Heart right ventricle (tissue), 16 donors: ENCODE measurements around the gene SDSL. TPM values are rescaled to one million over a fixed set of nuclear protein-coding genes. Genes with fewer than 3 reads are reported as not detected.

Experiments
- ATAC-seq, 8 donors: fragments of 200-7000 bp; cut with Tn5 transposase; one replicate each; pipeline ENCODE4 v1.9.1; 2020; ENCODE audit warnings: mild to moderate bottlenecking in 8 of 8, moderate library complexity in 8 of 8, moderate number of reproducible peaks in 1 of 8
- DNase-seq, 2 donors: peaks; one replicate each; pipeline ENCODE4 v3.0.0-alpha.2; 2020
- H3K27ac ChIP-seq, 10 donors: fragments of 200-600 bp; sonication (generic) in 2 of 10; one replicate each; pipeline versions ENCODE4 v1.5.0 to v1.8.0; 2020 to 2022; ENCODE audit warnings: mild to moderate bottlenecking in 3 of 10
- H3K27me3 ChIP-seq, 7 donors: fragments of 200-600 bp; one replicate each; pipeline ENCODE4 v1.8.0; 2021 to 2022; ENCODE audit warnings: mild to moderate bottlenecking in 2 of 7
- H3K36me3 ChIP-seq, 9 donors: fragments of 200-600 bp; sonication (generic) in 1 of 9; one replicate each; pipeline versions ENCODE4 v1.5.0 to v1.8.0; 2020 to 2022; ENCODE audit warnings: mild to moderate bottlenecking in 2 of 9
- H3K4me1 ChIP-seq, 9 donors: fragments of 200-600 bp; sonication (generic) in 1 of 9; one replicate each; pipeline versions ENCODE4 v1.5.0 to v1.8.0; 2020 to 2022; ENCODE audit warnings: mild to moderate bottlenecking in 4 of 9
- H3K4me3 ChIP-seq, 10 donors: fragments of 200-600 bp; sonication (generic) in 2 of 10; one replicate each; pipeline versions ENCODE4 v1.5.0 to v1.8.0; 2020 to 2022; ENCODE audit warnings: mild to moderate bottlenecking in 7 of 10, moderate library complexity in 2 of 10
- H3K9me3 ChIP-seq, 11 donors: fragments of 200-600 bp in 10 of 11; sonication (generic) in 2 of 11; one replicate each; pipeline versions ENCODE4 v1.5.0 to v1.8.0; 2013 to 2022; ENCODE audit warnings: mild to moderate bottlenecking in 2 of 11, control low read depth in 1 of 11, moderate library complexity in 1 of 11
- CTCF ChIP-seq, 9 donors: fragments of 200-600 bp; sonication (generic) in 2 of 9; IDR thresholded peaks; one replicate each; pipeline versions ENCODE4 v1.5.0 to v1.8.0; 2021 to 2022; ENCODE audit warnings: antibody characterized with exemption in 9 of 9, mild to moderate bottlenecking in 5 of 9, moderate library complexity in 1 of 9
- WGBS, 2 donors: extraction: QIAGEN DNeasy Blood & Tissue Kit; methylation state at CpG; one replicate each; pipeline ENCODE4 v1.1.7; 2013; ENCODE audit warnings: inconsistent platforms in 1 of 2; 5-methylcytosine and 5-hydroxymethylcytosine counted together
- intact Hi-C, 10 donors: fragments of 100-400 bp; cut with DNase I; formaldehyde crosslinking; loops; one replicate each; pipeline versions ENCODE4 v1.11.1 to v1.14.2; 2022
- polyA plus RNA-seq, 2 donors: library from polyadenylated mRNA; stranded (reverse); fragments of 200-250 nt; gene quantifications; one replicate each; pipeline ENCODE4 v1.2.3, GENCODE V29; 2013
- total RNA-seq, 10 donors: library from RNA; stranded (reverse); fragmentation: NEBNext Ultra II Directional in 3 of 10; extraction: Animal tissue kit (Norgen Biotek cat#: 25700) in 3 of 10; gene quantifications; one replicate each; pipeline versions ENCODE4 v1.2.1 to v1.2.4, GENCODE V29; 2021 to 2023
- donor health status: Arrhythmogenic right ventricular cardiomyopathy.
- donor health status: ischemic (EF 13 %, LVEDD 7.1; RV severe dilation, severe dysfunction).
- donor health status: healthy with polysubstance abuse.
- donor health status: DM: no; HTN: yes; CAD: no.
- donor health status: DM: no; HTN: no; CAD: no.
- donor health status: ischemic (EF 25% LVEDD 6.9; RV normal size, moderate dysfunction).
- donor health status: ischemic (EF 25% LVEDD 5.7; RV mildly dilated, moderate dysfunction).
- donor health status: healthy.
- donor health status: DM: yes; HTN: yes; CAD: no.
- donor health status: Ischemic cardiomyopathy.
- donor health status: ischemic (EF 35%, LVEDD 5.7; RV mildly dilated, moderate dysfunction).
- donor health status: nonischemic (EF 11% LVEDD 7.7; RV severe dilation, severe dysfunction).
- donor health status: DM: yes; HTN: yes; CAD: no.
- donor health status: PGD.
- donor health status: ischemic (EF 29% LVEDD 5.4; RV normal size, mild dysfunction).
- donor health status: nonischemic (EF 23%, LVEDD 6.1; RV moderate dilation, normal function).

Gene SDSL
- total and polyA plus RNA-seq, 12 donors, result 2.0 to 23.4 (median 13.8) TPM

DNA sequence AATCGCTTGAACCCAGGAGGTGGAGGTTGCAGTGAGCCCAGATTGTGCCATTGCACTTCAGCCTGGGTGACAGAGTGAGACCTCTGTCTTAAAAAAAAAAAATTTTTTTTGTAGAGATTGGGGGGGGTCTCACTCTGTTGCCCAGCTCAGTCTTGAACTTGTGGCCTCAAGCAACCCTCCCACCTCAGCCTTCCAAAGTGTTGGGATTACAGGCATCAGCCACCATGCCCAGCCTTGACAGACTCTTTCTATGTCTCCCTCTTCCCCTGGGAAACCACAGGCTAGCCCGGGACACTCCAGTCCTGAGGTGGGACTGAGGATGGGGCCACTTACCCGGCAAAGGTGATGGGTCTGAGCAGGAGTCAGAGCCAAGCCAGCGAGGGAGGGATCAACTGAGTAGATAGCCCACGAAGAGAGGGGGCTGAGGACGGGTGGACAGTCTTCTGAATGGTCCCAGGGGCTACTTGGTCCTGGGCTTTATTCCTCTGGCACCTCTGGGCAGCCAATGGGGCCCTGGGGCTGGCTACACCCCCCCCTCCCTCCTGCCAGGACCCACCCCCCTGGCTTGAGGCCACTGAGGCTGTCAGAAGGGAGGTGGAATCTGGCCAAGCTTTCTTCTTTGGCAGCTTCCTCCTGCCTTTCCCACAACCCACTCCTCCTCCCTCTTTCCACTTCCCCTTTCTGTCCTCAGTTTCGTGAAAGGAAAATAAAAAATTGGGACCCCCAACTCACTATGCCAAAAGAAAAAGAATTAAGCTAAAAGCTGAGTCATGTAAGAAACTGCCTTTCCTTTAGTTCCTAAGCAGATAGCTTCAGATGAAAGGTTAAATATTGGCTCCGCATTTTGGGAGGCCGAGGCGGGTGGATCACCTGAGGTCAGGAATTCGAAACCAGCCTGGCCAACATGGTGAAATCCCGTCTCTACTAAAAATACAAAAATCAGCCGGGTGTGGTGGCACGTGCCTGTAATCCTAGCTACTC is 18.5 kb upstream of the SDSL start, which contains the start of gene SDS:
SDS (minus strand) TSS at position 453 of the 981 bp plus-strand sequence. CDS start 4,179 bp downstream, outside the sequence.
- ATAC-seq, result peak; percentile 75 to 90 (median 81)
- Histone ChIP-seq H3K27me3 (peaks cover 0 to 30% (median under 1%) of the 10 kb centered on the region in 7 donors), H3K9me3 (no peaks in the 10 kb centered on the region), H3K4me3 (peak within 1 kb of the TSS in 4 of 10 donors; percentile 15 to 36 (median 22)), H3K36me3 (no peaks in the 10 kb centered on the region), H3K4me1 (peaks cover 0 to 37% (median 0%) of the 10 kb centered on the region in 9 donors), H3K27ac (peak within 1 kb of the TSS in 1 of 10 donors; percentile 77)
- no peak for TF ChIP-seq CTCF (IDR thresholded peaks at IDR 0.05)
- intact Hi-C loops, result no loop called here
- DNase-seq, result peak; percentile 65 to 73
- 23 to 37% methylated on average over 14 of the region's 14 CpGs for WGBS, 2 donors

GRCh38 chr12:113405694-113406093 is 16.5 kb upstream of the SDSL start:
- H3K9me3 ChIP-seq, result no peaks in the 10 kb centered on the region
- WGBS, 2 donors, result 85 to 89% methylated on average over 3 of the region's 3 CpGs
- H3K4me1 ChIP-seq, result peaks cover 0 to 37% (median 0%) of the 10 kb centered on the region in 9 donors
- TF ChIP-seq CTCF (IDR thresholded peaks at IDR 0.05), result no peak
- no peak overlapping the region for H3K4me3 ChIP-seq
- intact Hi-C loops, result no loop called here
- no peaks in the 10 kb centered on the region for H3K36me3 ChIP-seq
- no peak for ATAC-seq
- H3K27me3 ChIP-seq, result peaks cover 0 to 18% (median 0%) of the 10 kb centered on the region in 7 donors
- DNase-seq, result no peak
- peak overlapping the region in 1 of 10 donors; percentile 44 for H3K27ac ChIP-seq

DNA sequence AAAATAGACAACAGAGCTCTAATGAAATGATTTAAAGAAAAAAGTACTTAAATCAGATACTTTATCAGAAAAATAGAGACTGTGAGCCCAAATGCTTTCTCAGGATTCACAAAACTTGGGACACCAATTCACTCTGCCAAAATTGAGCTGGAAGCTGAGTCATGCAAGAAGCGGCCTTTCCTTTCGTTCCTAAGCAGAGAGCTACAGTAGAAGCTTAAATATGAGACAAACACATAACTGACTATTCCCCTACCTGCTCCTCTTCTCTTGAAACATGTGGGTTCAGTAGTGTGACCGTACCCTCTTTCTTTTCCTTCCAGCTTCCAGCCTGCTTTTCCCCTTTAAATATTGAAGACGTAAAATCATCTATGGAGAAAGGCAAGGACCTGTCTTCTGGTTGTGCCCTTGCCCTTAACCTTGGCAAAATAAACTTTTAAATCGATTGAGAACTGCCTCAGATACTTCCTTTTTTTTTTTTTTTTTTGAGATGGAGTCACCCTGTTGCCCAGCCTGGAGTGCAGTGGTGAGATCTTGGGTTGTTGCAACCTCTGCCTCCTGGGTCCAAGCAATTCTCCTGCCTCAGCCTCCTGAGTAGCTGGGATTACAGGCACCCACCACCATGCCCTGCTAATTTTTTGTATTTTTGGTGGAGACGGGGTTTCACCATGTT is 14.1 kb upstream of the SDSL start:
- Histone ChIP-seq H3K4me1 (peaks cover 0 to 37% (median 0%) of the 10 kb centered on the region in 9 donors), H3K36me3 (no peaks in the 10 kb centered on the region), H3K27me3 (peaks cover 0 to 10% (median 0%) of the 10 kb centered on the region in 7 donors), H3K27ac (peak overlapping the region in 1 of 10 donors; percentile 53), H3K9me3 (no peaks in the 10 kb centered on the region), H3K4me3 (no peak overlapping the region)
- 66 to 83% methylated on average over 6 of the region's 6 CpGs for WGBS, 2 donors
- intact Hi-C loops, result no loop called here
- ATAC-seq (no peak), DNase-seq (no peak)
- no peak for TF ChIP-seq CTCF (IDR thresholded peaks at IDR 0.05)

DNA sequence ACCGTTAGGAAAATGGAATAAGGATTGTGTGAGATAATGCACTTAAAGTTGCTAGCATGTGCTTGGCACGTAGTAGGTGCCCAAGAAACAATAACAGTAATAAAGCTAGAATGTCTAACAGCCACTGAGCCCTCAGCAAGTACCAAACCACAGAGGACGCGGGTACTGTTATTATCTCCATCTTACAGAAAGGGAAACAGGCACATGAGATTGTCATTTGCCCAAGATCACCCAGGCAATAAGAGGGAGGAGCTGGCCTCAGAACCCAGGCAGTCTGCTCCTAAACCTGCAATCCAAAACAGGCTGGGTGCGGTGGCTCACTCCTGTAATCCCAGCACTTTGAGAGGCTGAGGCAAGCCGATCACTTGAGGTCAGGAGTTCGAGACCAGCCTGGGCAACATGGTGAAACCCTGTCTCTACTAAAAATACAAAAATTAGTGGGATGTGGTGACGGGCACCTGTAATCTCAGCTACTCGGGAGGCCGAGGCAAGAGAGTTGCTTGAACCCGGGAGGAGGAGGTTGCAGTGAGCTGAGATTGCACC is 13.4 kb upstream of the SDSL start:
- Histone ChIP-seq H3K4me3 (no peak overlapping the region), H3K4me1 (peaks cover 0 to 31% (median 0%) of the 10 kb centered on the region in 9 donors), H3K27ac (no peak overlapping the region), H3K27me3 (peaks cover 0 to 10% (median 0%) of the 10 kb centered on the region in 7 donors), H3K36me3 (no peaks in the 10 kb centered on the region), H3K9me3 (no peaks in the 10 kb centered on the region)
- TF ChIP-seq CTCF (IDR thresholded peaks at IDR 0.05), result no peak
- DNase-seq (no peak), ATAC-seq (no peak)
- intact Hi-C loops, result no loop called here
- WGBS, 2 donors, result 86 to 91% methylated on average over 11 of the region's 11 CpGs
